Right lobe of liver (tissue), 6 donors: Measurements from ENCODE around the gene TMPRSS11F. TPM values are rescaled to one million over a fixed set of nuclear protein-coding genes. Genes with fewer than 3 reads are reported as not detected.

Experiments used
- ATAC-seq, 4 donors: fragments of 200-7000 bp; cut with Tn5 transposase; one replicate each; pipeline ENCODE4 v1.9.1; 2020; ENCODE audit warnings: mild to moderate bottlenecking in 4 of 4, moderate library complexity in 4 of 4
- DNase-seq, 3 donors: peaks; one replicate each; pipeline ENCODE4 v3.0.0-alpha.2; 2020
- H3K27ac ChIP-seq, 3 donors: fragments of 200-600 bp; one replicate each; pipeline ENCODE4 v1.8.0; 2022
- H3K27me3 ChIP-seq, 2 donors: fragments of 200-600 bp; one replicate each; pipeline ENCODE4 v1.8.0; 2022
- H3K36me3 ChIP-seq, 4 donors: fragments of 200-600 bp; sonication (generic) in 1 of 4; one replicate each; pipeline versions ENCODE4 v1.5.1 to v1.8.0; 2017 to 2022; ENCODE audit warnings: control low read depth in 1 of 4
- H3K4me1 ChIP-seq, 4 donors: fragments of 200-600 bp; sonication (generic) in 1 of 4; one replicate each; pipeline versions ENCODE4 v1.5.1 to v1.8.0; 2017 to 2022; ENCODE audit warnings: control low read depth in 1 of 4
- H3K4me3 ChIP-seq, 3 donors: fragments of 200-600 bp; one replicate each; pipeline ENCODE4 v1.8.0; 2022
- H3K9me3 ChIP-seq, 4 donors: fragments of 200-600 bp; sonication (generic) in 1 of 4; one replicate each; pipeline versions ENCODE4 v1.5.1 to v1.8.0; 2017 to 2022; ENCODE audit warnings: control low read depth in 1 of 4
- POLR2A ChIP-seq: fragments of 450-650 bp; IDR thresholded peaks from one replicate; pipeline ENCODE4 v1.6.1; 2017; ENCODE audit warnings: antibody characterized with exemption, mild to moderate bottlenecking
- WGBS: methylation state at CpG from one replicate; pipeline ENCODE4 v1.1.6; 2018; ENCODE audit warnings: low coverage, low lambda C conversion rate; ENCODE audit not compliant: insufficient coverage; ENCODE audit errors: missing lambda C conversion rate; 5-methylcytosine and 5-hydroxymethylcytosine counted together
- intact Hi-C, 2 donors: fragments of 100-400 bp; cut with DNase I; formaldehyde crosslinking; loops; one replicate each; pipeline versions ENCODE4 v1.11.2 to v1.14.1; 2022
- total RNA-seq, 6 experiments: library from RNA; depleted of rRNA in 2 of 6; stranded (reverse); fragments of >200 nt in 2 of 6; fragmentation: NEBNext Ultra II Directional in 3 of 6; extraction: Animal tissue kit (Norgen Biotek cat#: 25700) in 3 of 6; gene quantifications; one replicate each; pipeline versions ENCODE4 v1.1.0 to v1.2.4, GENCODE V29; 2016 to 2023
- TF ChIP-seq, protein P1 (sequence below), 4 donors: fragments of 200-600 bp in 3 of 4; fragments of 450-650 bp in 1 of 4; IDR thresholded peaks; one replicate each; pipeline versions ENCODE4 v1.5.1 to v1.8.0; 2016 to 2022; ENCODE audit warnings: antibody characterized with exemption in 4 of 4, mild to moderate bottlenecking in 2 of 4
- donor health status: DM: no; HTN: yes; CAD: no.
- donor health status: DM: no; HTN: no; CAD: no.
- donor health status: DM: no; HTN: no; CAD: no.
- donor health status: DM: no; HTN: yes; CAD: no.
- donor health status: DM: no; HTN: yes; CAD: no.

The TMPRSS11F gene
- total RNA-seq, 6 experiments from 2014 or later: 0.12 TPM; not detected in 5

DNA sequence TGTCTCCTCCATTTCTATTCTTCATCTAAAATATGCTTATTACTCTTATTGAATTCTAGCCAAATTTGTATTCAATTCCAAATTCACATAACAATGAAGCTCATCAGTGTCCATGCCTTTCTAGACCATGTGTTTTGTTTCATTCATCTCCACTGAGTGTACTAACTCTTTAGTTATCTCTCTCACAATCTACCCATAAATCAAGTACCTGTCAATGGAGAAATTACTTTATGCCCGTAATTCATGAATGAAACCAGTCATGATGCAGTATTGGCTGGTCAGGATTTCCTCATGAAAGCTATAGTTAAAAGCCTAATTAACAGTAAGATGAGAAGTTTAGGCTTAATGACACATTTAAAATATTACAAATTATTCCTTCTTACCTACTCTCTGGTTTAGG lies 12.2 kb upstream of the TMPRSS11F start:
- no peak for TF ChIP-seq POLR2A
- TF ChIP-seq, protein P1, sequence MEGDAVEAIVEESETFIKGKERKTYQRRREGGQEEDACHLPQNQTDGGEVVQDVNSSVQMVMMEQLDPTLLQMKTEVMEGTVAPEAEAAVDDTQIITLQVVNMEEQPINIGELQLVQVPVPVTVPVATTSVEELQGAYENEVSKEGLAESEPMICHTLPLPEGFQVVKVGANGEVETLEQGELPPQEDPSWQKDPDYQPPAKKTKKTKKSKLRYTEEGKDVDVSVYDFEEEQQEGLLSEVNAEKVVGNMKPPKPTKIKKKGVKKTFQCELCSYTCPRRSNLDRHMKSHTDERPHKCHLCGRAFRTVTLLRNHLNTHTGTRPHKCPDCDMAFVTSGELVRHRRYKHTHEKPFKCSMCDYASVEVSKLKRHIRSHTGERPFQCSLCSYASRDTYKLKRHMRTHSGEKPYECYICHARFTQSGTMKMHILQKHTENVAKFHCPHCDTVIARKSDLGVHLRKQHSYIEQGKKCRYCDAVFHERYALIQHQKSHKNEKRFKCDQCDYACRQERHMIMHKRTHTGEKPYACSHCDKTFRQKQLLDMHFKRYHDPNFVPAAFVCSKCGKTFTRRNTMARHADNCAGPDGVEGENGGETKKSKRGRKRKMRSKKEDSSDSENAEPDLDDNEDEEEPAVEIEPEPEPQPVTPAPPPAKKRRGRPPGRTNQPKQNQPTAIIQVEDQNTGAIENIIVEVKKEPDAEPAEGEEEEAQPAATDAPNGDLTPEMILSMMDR (IDR thresholded peaks at IDR 0.05): no peak
- DNase-seq: no peak
- no peak overlapping the region for H3K4me3 ChIP-seq
- H3K27ac ChIP-seq: no peak overlapping the region
- H3K36me3 ChIP-seq: no peaks in the 10 kb centered on the region
- H3K27me3 ChIP-seq: no peaks in the 10 kb centered on the region
- no peaks in the 10 kb centered on the region for H3K9me3 ChIP-seq
- no peaks in the 10 kb centered on the region for H3K4me1 ChIP-seq
- 33% methylated on average over 1 of the region's 1 CpG for WGBS
- ATAC-seq: no peak
- intact Hi-C loops: no loop called here

DNA sequence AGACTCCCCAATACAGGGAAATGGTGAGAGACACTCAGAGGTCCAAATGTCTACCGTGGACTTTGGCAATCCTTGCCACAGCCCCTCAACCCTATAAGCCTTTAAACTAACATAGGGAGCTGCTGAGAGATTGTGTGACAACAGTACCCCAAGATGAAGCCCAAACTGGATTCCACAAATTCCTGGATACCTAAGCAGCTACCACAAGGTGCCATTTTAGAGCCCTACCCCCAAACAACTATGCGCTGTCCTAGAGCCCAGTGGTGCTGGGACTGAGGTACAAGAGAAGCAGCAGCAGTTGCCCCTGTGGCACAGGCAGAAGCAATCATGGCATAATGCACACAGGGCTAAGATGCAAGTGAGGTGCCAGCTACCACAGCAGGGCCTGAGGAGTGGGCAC lies 2.7 kb upstream of the TMPRSS11F start:
- Histone ChIP-seq H3K4me3 (no peak overlapping the region), H3K27me3 (no peaks in the 10 kb centered on the region), H3K4me1 (no peaks in the 10 kb centered on the region), H3K36me3 (no peaks in the 10 kb centered on the region), H3K27ac (no peak overlapping the region), H3K9me3 (no peaks in the 10 kb centered on the region)
- intact Hi-C loops: no loop called here
- TF ChIP-seq POLR2A: no peak
- TF ChIP-seq, protein P1 (IDR thresholded peaks at IDR 0.05): no peak
- ATAC-seq: no peak
- DNase-seq: no peak
- 79% methylated on average over 2 of the region's 2 CpGs for WGBS

DNA sequence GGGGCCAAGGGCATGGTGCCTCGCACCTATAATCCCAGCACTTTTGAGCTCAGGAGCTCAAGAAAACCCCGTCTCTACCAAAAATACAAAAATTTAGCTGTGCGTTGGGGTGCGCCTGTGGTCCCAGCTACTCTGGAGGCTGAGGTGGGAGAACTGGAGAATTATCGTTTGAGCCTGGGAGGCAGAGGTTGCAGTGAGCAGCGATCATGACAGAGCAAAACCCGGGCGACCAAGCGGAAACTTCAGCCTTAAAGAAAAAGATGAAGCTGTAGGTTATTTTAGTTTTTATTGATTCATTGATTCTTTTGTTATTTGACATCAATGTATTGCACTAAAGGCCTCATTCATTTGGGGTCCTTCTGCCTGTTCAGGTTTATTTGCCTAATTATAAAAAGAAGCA lies 5.4 kb downstream of the TMPRSS11F start:
- WGBS: 83% methylated on average over 8 of the region's 9 CpGs
- no peaks in the 10 kb centered on the region for H3K36me3 ChIP-seq
- H3K4me1 ChIP-seq: no peaks in the 10 kb centered on the region
- ATAC-seq: no peak
- no peaks in the 10 kb centered on the region for H3K9me3 ChIP-seq
- no peak for DNase-seq
- no peak for TF ChIP-seq POLR2A
- TF ChIP-seq, protein P1 (IDR thresholded peaks at IDR 0.05): no peak
- no peaks in the 10 kb centered on the region for H3K27me3 ChIP-seq
- intact Hi-C loops: no loop called here
- no peak overlapping the region for H3K4me3 ChIP-seq
- H3K27ac ChIP-seq: no peak overlapping the region

- Histone ChIP-seq H3K27me3 (no peaks in the 10 kb centered on the region), H3K9me3 (no peaks in the 10 kb centered on the region), H3K36me3 (no peaks in the 10 kb centered on the region), H3K4me1 (no peaks in the 10 kb centered on the region), H3K27ac (no peak overlapping the region), H3K4me3 (no peak overlapping the region)
- DNase-seq (no peak), ATAC-seq (no peak)
- intact Hi-C loops: no loop called here
- TF ChIP-seq, protein P1 (IDR thresholded peaks at IDR 0.05): no peak
- TF ChIP-seq POLR2A: no peak
- 29% methylated on average over 2 of the region's 2 CpGs for WGBS
Observed at GRCh38 chr4:68123525-68123924, 6.1 kb downstream of the TMPRSS11F start.

DNA sequence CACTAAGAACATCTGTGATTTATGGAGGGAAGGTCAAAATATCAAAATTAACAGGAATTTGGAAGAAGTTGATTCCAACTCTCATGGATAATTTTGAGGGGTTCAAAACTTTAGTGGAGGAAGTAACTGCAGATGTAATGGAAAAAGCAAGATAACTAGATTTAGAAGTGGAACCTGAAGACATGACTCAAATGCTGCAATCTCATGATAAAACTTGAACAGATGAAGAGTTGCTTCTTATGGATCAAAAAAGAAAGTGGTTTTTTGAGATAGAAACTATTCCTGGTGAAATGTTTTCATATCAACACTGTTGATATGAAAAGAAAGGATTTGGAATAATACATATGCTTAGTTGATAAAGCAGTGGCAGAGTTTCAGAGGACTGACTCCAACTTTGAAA lies 9.7 kb downstream of the TMPRSS11F start:
- ATAC-seq (no peak), DNase-seq (no peak)
- no peak overlapping the region for H3K27ac ChIP-seq
- intact Hi-C loops: no loop called here
- H3K9me3 ChIP-seq: no peaks in the 10 kb centered on the region
- H3K4me1 ChIP-seq: no peaks in the 10 kb centered on the region
- H3K36me3 ChIP-seq: no peaks in the 10 kb centered on the region
- TF ChIP-seq POLR2A: no peak
- TF ChIP-seq, protein P1 (IDR thresholded peaks at IDR 0.05): no peak
- no peaks in the 10 kb centered on the region for H3K27me3 ChIP-seq
- no peak overlapping the region for H3K4me3 ChIP-seq
